ENCODE results near the gene PPDPF.

GRCh38 chr20:63563225-63563935 lies 42.8 kb downstream of the PPDPF start:
- TF ChIP-seq CTCF (IDR thresholded peaks at IDR 0.05; ENCODE audit: extremely low read depth in 1 of 2, insufficient read depth in 1 of 2, low read depth in 1 of 2, low read length in 2 of 2): no peak
- TF ChIP-seq MYC (IDR thresholded peaks at IDR 0.05; ENCODE audit: low read depth, low read length): no peak
- TF ChIP-seq JUN (IDR thresholded peaks at IDR 0.05; ENCODE audit: borderline replicate concordance, insufficient read depth, insufficient read length, low read depth): no peak
- no peak for TF ChIP-seq POLR2A (IDR thresholded peaks at IDR 0.05; ENCODE audit: low read depth, low read length)
- no peak for TF ChIP-seq EZH2 (IDR thresholded peaks at IDR 0.05; ENCODE audit: borderline replicate concordance, low read depth, low read length, severe bottlenecking)
- no peak for TF ChIP-seq MAX (IDR thresholded peaks at IDR 0.05; ENCODE audit: insufficient read depth, insufficient read length)
